H9 (cell line): ENCODE data around the gene RAD21L1. TPM values are rescaled to one million over a fixed set of nuclear protein-coding genes. Genes with fewer than 3 reads are reported as not detected.

ENCODE experiments used
- DNase-seq: peaks from one replicate; pipeline ENCODE4 v3.0.0-alpha.2; 2017
- H2AFZ ChIP-seq: one replicate; pipeline ENCODE4 v1.6.1; 2013; ENCODE audit warnings: mild to moderate bottlenecking, low read length, control low read depth, moderate library complexity
- H2AK5ac ChIP-seq: 2 replicates; pipeline ENCODE4 v1.6.1; 2013; ENCODE audit warnings: low read length, control low read depth, mixed read lengths; ENCODE audit not compliant: insufficient read length
- H2BK120ac ChIP-seq: one replicate; pipeline ENCODE4 v1.6.1; 2013; ENCODE audit warnings: low read depth, mild to moderate bottlenecking, low read length, control low read depth, inconsistent platforms; ENCODE audit not compliant: poor library complexity, severe bottlenecking
- H2BK12ac ChIP-seq: 2 replicates; pipeline ENCODE4 v1.6.1; 2013; ENCODE audit warnings: low read length, control low read depth, mixed read lengths, low read depth; ENCODE audit not compliant: insufficient read length
- H2BK15ac ChIP-seq: 2 replicates; pipeline ENCODE4 v1.6.1; 2013; ENCODE audit warnings: low read depth, low read length, control low read depth
- H2BK20ac ChIP-seq: one replicate; pipeline ENCODE4 v1.6.1; 2013; ENCODE audit warnings: low read depth, mild to moderate bottlenecking, low read length, control low read depth, inconsistent platforms; ENCODE audit not compliant: poor library complexity, severe bottlenecking
- H2BK5ac ChIP-seq: 2 replicates; pipeline ENCODE4 v1.6.1; 2013; ENCODE audit warnings: low read length, control low read depth, mixed read lengths; ENCODE audit not compliant: insufficient read length
- H3K14ac ChIP-seq: 2 replicates; pipeline ENCODE4 v1.6.1; 2013; ENCODE audit warnings: low read length, control low read depth; ENCODE audit not compliant: insufficient read depth
- H3K18ac ChIP-seq: 2 replicates; pipeline ENCODE4 v1.6.1; 2013; ENCODE audit warnings: low read depth, mild to moderate bottlenecking, mixed read lengths, low read length, control low read depth; ENCODE audit not compliant: insufficient read length
- H3K23ac ChIP-seq: 2 replicates; pipeline ENCODE4 v1.6.1; 2013; ENCODE audit warnings: low read length, control low read depth, mixed read lengths, low read depth; ENCODE audit not compliant: insufficient read length
- H3K23me2 ChIP-seq: 2 replicates; pipeline ENCODE4 v1.6.1; 2013; ENCODE audit warnings: low read depth, mild to moderate bottlenecking, mixed read lengths, low read length, control low read depth; ENCODE audit not compliant: insufficient read length, poor library complexity, severe bottlenecking
- H3K27ac ChIP-seq: 2 replicates; pipeline ENCODE4 v1.5.1; 2013; ENCODE audit warnings: low read length, control low read depth, mixed read lengths, low read depth; ENCODE audit not compliant: insufficient read length
- H3K27me3 ChIP-seq: 2 replicates; pipeline ENCODE4 v1.6.1; 2013; ENCODE audit warnings: low read length, control low read depth, inconsistent platforms; ENCODE audit not compliant: insufficient read depth
- H3K4ac ChIP-seq: 2 replicates; pipeline ENCODE4 v1.6.1; 2013; ENCODE audit warnings: low read depth, mild to moderate bottlenecking, control low read depth, inconsistent platforms, low read length, moderate library complexity
- H3K4me1 ChIP-seq: 2 replicates; pipeline ENCODE4 v1.6.1; 2013; ENCODE audit warnings: low read length, control low read depth, inconsistent platforms; ENCODE audit not compliant: insufficient read depth
- H3K4me2 ChIP-seq: 2 replicates; pipeline ENCODE4 v1.6.1; 2013; ENCODE audit warnings: low read length, control low read depth, mixed read lengths; ENCODE audit not compliant: insufficient read length, insufficient read depth
- H3K56ac ChIP-seq: 2 replicates; pipeline ENCODE4 v1.6.1; 2013; ENCODE audit warnings: low read depth, mild to moderate bottlenecking, mixed read lengths, low read length, control low read depth; ENCODE audit not compliant: insufficient read length
- H3K79me1 ChIP-seq: 2 replicates; pipeline ENCODE4 v1.6.1; 2013; ENCODE audit warnings: low read depth, mild to moderate bottlenecking, moderate library complexity, low read length, control low read depth, inconsistent platforms; ENCODE audit not compliant: insufficient read depth, poor library complexity, severe bottlenecking
- H3K79me2 ChIP-seq: 2 replicates; pipeline ENCODE4 v1.6.1; 2013; ENCODE audit warnings: low read length, control low read depth, inconsistent platforms; ENCODE audit not compliant: insufficient read depth
- H3K9ac ChIP-seq: 2 replicates; pipeline ENCODE4 v1.6.1; 2013; ENCODE audit warnings: low read length, control low read depth, mixed read lengths; ENCODE audit not compliant: insufficient read length; ENCODE audit errors: extremely low read depth
- H3K9me3 ChIP-seq: one replicate; pipeline ENCODE4 v1.6.1; 2013; ENCODE audit warnings: low read depth, low read length, inconsistent platforms; ENCODE audit not compliant: control insufficient read depth
- H3T11ph ChIP-seq: one replicate; pipeline ENCODE4 v1.6.1; 2013; ENCODE audit warnings: mild to moderate bottlenecking, low read length, control low read depth, inconsistent platforms
- H4K20me1 ChIP-seq: one replicate; pipeline ENCODE4 v1.6.1; 2013; ENCODE audit not compliant: control insufficient read depth, insufficient read length, insufficient read depth
- H4K5ac ChIP-seq: 2 replicates; pipeline ENCODE4 v1.6.1; 2013; ENCODE audit warnings: low read depth, mild to moderate bottlenecking, mixed read lengths, low read length, control low read depth; ENCODE audit not compliant: insufficient read length
- H4K8ac ChIP-seq: replicated peaks from 2 replicates; pipeline ENCODE4 v1.6.1; 2013; ENCODE audit warnings: low read length, control low read depth, mixed read lengths, low read depth; ENCODE audit not compliant: insufficient read length
- H4K91ac ChIP-seq: 2 replicates; pipeline ENCODE4 v1.6.1; 2013; ENCODE audit warnings: low read depth, mild to moderate bottlenecking, moderate library complexity, mixed read lengths, low read length, control low read depth; ENCODE audit not compliant: insufficient read length
- H3K27ac Mint-ChIP-seq, 3 experiments: 2 replicates in 2 of 3; 3 replicates in 1 of 3; pipeline ENCODE4 v1.8.0; 2020 to 2021; ENCODE audit warnings: mixed read lengths in 3 of 3, mild to moderate bottlenecking in 1 of 3, moderate library complexity in 1 of 3
- H3K27me3 Mint-ChIP-seq: 2 replicates; pipeline ENCODE4 v1.8.0; 2021; ENCODE audit warnings: low read depth, mild to moderate bottlenecking, moderate library complexity, mixed read lengths
- H3K36me3 Mint-ChIP-seq, 3 experiments: 2 replicates in 2 of 3; 3 replicates in 1 of 3; pipeline ENCODE4 v1.8.0; 2020 to 2021; ENCODE audit warnings: low read depth in 3 of 3, mixed read lengths in 3 of 3; ENCODE audit not compliant: insufficient read depth in 1 of 3
- H3K4me1 Mint-ChIP-seq, 2 experiments: 2 replicates each; pipeline ENCODE4 v1.8.0; 2020; ENCODE audit warnings: mixed read lengths in 2 of 2
- H3K4me3 Mint-ChIP-seq, 2 experiments: 2 replicates in 1 of 2; 3 replicates in 1 of 2; pipeline ENCODE4 v1.8.0; 2020 to 2021; ENCODE audit warnings: mild to moderate bottlenecking in 2 of 2, mixed read lengths in 2 of 2, moderate library complexity in 1 of 2
- H3K9me3 Mint-ChIP-seq, 2 experiments: 2 replicates in 1 of 2; 3 replicates in 1 of 2; pipeline ENCODE4 v1.8.0; 2020; ENCODE audit warnings: mild to moderate bottlenecking in 2 of 2, mixed read lengths in 2 of 2, moderate library complexity in 1 of 2
- WGBS: extraction: QIAGEN DNeasy Blood & Tissue Kit; methylation state at CpG from one replicate; pipeline ENCODE4 v1.1.7; 2013; ENCODE audit warnings: missing lambda C conversion rate, low lambda C conversion rate, mixed read lengths; ENCODE audit not compliant: insufficient read length; ENCODE audit errors: extremely low coverage; 5-methylcytosine and 5-hydroxymethylcytosine counted together
- total RNA-seq: library from RNA; stranded (reverse); gene quantifications from 2 replicates; pipeline ENCODE4 v1.2.1, GENCODE V29; 2021
- TF ChIP-seq, protein P1 (sequence below): fragments of 200-600 bp; sonication (generic); conservative IDR thresholded peaks from 3 replicates; pipeline ENCODE4 v1.8.0; 2021; ENCODE audit warnings: antibody characterized with exemption, mild to moderate bottlenecking

The RAD21L1 gene
- total RNA-seq, 1 experiment from 2014 or later, result not detected

DNA sequence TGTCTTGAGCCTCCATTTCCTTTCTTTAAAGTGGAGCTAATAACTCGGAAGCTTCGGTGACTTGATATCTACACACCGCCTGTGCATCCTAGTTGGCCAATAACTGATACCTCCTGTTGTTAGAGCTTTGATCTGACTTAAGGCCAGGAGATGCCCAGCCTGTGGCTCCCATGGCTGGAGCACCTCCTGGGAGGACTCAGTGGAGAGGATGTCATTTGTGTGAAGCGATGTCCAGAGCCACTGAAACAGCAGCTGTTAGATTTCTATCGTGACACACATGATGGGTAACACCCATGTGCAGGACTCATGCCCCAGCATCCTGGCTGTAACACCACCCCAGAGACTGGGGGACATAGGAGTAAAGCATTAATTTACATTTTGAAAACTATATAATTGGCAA lies 72.3 kb downstream of the RAD21L1 start:
- Histone ChIP-seq H4K5ac (no peak overlapping the region), H2BK12ac (no peak overlapping the region), H3T11ph (no peak overlapping the region), H3K27me3 (no peaks in the 10 kb centered on the region), H2AFZ (no peak overlapping the region), H2AK5ac (no peak overlapping the region), H4K91ac (no peak overlapping the region), H3K4me2 (no peak overlapping the region), H2BK120ac (no peak overlapping the region), H2BK5ac (no peak overlapping the region), H3K14ac (no peak overlapping the region), H4K8ac (no peak overlapping the region), H3K56ac (no peak overlapping the region), H3K9me3 (no peaks in the 10 kb centered on the region), H3K4ac (no peak overlapping the region), H4K20me1 (no peaks in the 10 kb centered on the region), H2BK15ac (no peak overlapping the region), H3K18ac (no peak overlapping the region), H3K9ac (no peak overlapping the region), H3K79me1 (no peaks in the 10 kb centered on the region), H3K79me2 (no peaks in the 10 kb centered on the region), H3K23ac (no peak overlapping the region), H2BK20ac (no peak overlapping the region), H3K23me2 (no peaks in the 10 kb centered on the region), H3K4me1 (no peaks in the 10 kb centered on the region), H3K27ac (no peak overlapping the region)
- H3K36me3 Mint-ChIP-seq, result no peaks in the 10 kb centered on the region; a peak in 1 of 7 replicates
- H3K9me3 Mint-ChIP-seq, result no peaks in the 10 kb centered on the region
- TF ChIP-seq, protein P1, sequence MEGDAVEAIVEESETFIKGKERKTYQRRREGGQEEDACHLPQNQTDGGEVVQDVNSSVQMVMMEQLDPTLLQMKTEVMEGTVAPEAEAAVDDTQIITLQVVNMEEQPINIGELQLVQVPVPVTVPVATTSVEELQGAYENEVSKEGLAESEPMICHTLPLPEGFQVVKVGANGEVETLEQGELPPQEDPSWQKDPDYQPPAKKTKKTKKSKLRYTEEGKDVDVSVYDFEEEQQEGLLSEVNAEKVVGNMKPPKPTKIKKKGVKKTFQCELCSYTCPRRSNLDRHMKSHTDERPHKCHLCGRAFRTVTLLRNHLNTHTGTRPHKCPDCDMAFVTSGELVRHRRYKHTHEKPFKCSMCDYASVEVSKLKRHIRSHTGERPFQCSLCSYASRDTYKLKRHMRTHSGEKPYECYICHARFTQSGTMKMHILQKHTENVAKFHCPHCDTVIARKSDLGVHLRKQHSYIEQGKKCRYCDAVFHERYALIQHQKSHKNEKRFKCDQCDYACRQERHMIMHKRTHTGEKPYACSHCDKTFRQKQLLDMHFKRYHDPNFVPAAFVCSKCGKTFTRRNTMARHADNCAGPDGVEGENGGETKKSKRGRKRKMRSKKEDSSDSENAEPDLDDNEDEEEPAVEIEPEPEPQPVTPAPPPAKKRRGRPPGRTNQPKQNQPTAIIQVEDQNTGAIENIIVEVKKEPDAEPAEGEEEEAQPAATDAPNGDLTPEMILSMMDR, result no peak
- H3K4me3 Mint-ChIP-seq, result no peak overlapping the region
- no peak for DNase-seq
- H3K4me1 Mint-ChIP-seq, result peaks cover 12 to 21% of the 10 kb centered on the region in 2 experiments
- peak overlapping the region in 1 of 3 experiments; percentile 33; a peak in 1 of 7 replicates for H3K27ac Mint-ChIP-seq
- H3K27me3 Mint-ChIP-seq, result no peaks in the 10 kb centered on the region; the same call in 1 of the 2 replicates
- WGBS, result no CpG with 5 or more reads among the region's 5 CpGs
